ENCODE data around the gene EFR3B.
"Not testable (repeated sequence)": the region's sequence is repeated elsewhere in the genome, so short reads cannot be mapped to it uniquely, and the experiment has no call there.

Gene EFR3B

DNA sequence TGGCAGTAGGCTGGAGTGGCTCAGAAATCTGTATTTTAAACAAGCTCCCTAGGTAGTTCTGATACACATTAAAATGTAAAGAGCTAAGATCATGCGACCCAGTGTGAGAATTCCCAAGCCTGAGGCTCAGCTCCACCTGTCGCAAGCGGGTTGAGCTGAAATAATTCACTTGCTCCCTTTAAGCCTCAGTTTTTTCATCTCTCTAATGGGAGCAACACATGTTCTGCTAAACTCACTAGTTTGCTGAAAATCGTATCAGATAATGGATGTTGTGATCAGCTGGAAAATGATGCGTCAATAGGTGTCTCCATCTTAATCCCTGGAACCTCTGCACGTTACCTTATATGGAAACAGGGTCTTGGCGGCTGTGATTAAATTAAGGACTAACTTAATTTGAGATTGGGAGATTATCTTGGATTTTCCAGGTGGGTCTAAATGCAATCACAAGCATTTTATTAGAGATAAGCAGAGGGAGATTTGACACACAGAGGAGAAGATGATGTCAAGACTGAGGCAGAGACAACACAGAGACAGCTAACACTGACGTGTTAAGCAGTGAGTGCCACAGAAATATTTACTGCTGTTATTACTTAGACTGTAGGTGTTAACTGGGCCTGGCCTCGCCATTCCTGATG is 73.5 kb downstream of the EFR3B start:
- DNase-seq = no peak

DNA sequence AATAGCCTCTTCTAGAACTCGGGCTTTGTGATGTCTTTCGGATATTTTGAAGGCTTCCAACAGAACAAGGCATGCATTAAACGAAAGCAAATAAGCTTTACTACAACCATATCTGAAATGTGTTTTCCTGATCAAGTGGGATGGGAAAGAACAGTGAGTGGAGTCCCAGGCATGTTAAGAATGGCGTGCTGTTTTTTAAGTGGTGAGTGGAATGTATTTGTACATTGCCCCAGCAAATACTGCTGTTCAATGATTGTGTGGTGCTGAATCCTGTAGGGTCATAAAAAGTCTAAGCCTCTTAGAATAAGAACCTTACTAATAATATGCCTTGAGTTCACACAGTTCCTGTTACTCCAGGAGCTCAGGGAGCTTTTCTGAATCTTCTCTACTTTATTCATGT is 74.0 kb downstream of the EFR3B start:
- no peak for DNase-seq

DNA sequence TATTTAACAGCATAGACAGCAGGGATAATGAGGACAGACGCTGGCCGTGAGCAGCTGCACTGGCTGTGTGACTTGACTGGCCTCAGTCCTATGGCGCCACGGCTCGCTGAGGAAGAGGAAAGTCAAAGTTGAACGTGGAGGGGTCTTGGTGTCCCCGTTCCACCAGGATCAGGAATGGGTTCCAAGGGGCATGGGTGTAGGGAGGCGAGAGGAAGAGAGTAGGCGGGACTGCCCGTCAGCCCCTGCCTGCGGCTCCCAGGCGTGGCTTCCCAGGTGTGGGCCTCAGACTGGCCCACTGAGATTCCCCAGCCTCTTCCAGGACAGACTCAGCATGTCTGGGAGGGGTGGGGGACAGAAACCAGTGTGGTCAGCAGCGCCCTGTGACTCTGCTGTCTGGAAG is 75.1 kb downstream of the EFR3B start:
- DNase-seq = no peak

DNA sequence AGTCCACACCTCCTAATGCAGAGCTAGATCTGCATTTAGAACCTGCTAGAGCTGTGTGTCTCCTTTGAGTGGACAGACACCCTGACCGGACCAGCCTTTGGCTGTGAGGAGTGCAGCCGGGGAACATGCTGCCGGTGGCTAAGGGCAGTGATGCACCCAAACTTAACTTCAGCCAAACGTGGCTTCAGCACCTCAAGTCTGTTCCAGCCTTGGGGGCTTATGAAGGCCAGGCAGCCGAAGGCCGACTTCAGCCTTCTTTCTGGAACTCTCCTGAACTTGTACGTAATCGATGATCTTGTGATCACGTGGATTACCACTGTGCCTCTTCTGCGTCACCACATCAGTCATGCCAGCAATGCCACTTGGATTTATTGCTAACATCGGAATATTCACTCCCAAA is 77.4 kb downstream of the EFR3B start:
- DNase-seq = no peak

DNA sequence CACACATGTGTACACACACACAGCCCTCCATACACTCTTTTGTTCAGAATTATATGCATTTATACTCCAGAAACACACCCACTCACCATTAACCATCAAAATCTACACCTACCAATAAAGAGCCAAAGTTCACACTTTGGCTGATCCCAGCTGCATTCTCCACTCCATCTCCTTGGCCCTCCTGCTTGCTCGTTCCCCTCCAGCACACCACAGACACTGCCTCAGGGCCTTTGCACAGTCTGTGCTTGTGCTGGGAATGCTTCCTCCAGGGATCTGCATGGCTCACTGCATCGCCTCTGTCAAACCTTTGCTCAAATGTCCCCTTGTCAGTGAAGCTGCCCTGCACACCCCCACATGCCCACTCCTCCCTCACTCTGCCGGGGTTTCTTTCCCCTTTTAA is 80.5 kb downstream of the EFR3B start:
- no peak for DNase-seq

DNA sequence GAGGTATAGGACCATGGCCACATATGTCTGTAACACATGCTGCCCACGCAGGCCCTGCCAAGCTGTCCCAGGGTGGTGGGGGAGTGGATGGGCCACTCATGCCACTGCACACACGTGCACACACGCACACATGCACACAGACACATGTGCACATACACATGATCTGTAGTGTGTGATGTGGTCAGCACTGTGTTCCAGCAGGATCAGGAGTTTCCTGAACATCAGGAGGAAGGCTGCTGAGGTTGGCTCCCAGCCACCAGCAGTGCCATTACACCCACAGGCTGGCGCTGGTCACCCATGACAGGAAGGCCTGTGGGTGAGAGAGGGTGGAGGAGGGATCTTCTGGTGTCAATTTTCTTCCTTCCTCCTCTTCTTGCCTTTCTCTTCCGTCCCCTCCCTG is 81.8 kb downstream of the EFR3B start:
- DNase-seq = no peak

DNA sequence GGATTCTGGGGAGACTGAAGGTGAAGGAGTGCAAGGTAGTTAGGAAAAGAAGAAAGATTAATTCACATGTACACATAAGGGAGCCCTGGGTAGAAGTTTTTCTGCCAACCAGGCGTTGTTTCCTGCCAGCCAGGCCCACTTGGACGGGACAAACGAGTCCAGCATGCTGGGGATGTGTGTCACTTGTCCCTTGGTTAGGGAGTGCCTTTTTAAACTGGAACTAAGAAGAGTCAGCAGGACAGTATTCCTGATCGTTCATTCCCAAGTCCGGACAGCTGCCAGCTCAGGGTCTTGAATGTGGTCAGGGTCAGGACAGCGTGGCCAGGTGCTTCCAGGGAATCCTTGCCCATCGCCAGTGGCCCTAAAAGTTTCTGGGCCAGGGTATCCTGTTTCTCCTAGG is 83.3 kb downstream of the EFR3B start:
- no peak for DNase-seq

DNA sequence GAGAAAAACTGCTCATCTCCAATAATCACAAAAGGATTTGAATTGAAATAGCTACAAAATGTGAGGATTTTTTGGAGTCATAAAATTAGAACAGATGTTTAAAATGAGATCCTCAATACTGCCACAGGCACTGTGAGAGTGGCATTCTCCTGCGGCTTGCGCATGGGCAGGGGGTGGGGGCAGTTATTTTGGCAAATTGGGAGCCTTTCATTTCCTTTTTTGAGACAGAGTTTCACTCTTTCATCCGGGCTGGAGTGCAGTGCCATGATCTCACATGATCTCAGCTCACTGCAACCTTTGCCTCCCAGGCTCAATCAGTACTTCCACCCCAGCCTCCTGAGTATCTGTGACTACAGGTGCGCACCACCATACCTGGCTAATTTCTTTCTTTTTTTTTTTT is 84.1 kb downstream of the EFR3B start:
- no peak for DNase-seq

DNA sequence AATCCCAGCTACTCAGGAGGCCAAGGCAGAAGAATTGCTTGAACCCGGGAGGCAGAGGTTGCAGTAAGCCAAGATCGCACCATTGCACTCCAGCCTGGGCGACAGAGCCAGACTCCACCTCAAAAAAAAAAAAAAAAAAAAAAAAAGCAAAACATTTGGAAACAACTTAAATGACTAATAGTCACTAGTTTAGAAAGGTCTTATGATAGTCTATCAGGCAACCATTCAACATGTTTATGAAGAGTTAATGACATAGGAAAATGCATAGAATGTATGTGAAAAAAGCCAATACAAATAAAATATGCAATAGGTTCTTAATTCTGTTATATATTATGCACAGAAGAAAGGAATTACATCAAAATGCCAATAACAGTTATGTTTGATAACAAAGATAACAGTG is 85.2 kb downstream of the EFR3B start:
- DNase-seq = not testable (repeated sequence)

DNA sequence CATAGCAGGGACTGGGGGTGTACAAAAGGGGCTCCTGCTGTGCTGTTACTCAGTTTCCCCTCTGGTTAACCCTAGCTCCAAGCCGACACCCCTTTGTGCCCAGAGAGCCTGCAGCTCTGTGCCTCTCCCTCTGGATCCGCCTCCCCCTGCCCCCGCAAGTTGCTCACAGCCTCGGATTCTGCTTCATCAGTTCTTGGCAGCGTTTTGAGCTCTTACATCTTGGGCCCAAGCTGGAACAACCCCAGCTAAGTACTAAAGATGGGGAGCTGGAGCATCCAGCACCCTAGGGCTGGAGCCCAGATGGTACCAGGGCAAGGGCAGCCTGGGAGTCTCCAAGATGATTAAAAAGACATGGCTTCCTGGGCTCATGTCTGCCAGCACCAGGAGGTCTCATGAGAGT is 85.8 kb downstream of the EFR3B start:
- no peak for DNase-seq

DNA sequence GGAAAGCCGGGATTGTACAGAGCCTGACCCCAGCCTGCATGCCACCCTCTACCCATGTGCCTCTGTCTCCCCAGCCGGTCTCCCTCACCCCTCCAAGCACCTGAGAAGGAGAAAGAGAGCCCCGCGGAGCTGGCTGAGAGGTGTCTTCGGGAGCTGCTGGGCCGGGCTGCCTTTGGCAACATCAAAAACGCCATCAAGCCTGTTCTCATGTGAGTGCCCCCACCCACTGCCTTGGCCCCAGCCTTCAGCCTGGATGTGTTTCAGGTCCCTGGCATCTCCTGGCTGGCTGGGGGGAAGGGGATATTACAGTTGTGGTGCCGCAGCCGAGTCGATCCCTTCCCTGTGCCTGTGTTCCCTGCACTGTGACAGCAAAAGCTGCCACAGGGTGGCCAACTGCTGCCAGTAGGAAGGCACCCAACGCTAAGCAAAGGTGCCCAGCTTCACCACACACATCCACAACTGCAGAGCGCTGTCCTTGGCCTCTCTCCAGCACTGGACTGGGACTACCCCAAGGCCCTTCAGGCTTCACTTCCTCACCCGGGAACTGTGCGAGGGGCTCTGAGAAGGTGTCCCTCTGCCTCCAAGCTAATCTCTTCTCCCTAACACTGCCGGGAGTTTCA is 88.1 kb downstream of the EFR3B start:
- DNase-seq = no peak

DNA sequence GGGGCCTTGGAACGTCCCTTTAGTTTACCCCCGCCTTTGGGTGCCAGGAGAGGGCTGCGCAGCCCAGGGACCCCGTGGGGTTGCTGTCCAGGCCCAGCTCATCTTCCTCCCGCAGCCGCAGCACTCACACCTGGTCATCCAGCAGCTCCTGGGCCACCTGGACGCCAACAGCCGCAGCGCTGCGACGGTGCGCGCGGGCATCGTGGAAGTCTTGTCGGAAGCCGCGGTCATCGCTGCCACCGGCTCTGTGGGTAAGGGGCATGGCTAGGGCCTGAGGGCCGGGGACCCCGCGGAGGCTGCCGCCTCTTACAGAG is 89.3 kb downstream of the EFR3B start:
- DNase-seq = no peak

DNA sequence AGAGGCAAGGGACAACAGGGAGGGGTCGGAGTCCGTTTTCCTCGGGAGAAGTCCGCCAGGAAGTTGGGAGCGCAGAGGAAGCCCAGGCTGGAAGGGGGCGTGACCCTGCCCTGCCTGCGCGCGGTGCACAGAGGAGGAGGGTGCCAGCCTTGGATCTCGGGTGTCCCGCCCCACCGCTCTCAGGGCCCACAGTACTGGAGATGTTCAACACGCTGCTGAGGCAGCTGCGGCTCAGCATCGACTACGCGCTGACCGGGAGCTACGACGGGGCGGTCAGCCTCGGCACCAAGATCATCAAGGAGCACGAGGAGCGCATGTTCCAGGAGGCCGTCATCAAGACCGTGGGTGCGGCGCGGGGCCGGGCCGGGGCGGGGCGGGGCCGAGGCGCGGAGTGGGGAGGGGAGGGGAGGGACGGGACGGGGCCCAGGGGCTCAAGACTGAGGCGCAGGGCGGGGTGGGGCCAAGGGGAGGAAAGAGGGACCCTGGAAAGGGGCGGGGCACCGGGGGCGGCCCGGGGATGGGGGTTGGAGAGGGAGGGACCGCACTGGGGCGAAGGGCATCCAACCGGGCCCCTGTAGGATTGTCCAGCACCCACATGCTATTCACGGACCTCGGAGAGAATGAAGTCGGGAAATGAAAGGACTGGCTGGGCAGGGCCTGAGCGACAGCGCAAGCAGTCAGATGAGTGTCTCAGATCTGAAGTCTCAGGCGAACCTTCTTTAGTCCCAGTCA is 89.9 kb downstream of the EFR3B start:
- DNase-seq = no peak

DNA sequence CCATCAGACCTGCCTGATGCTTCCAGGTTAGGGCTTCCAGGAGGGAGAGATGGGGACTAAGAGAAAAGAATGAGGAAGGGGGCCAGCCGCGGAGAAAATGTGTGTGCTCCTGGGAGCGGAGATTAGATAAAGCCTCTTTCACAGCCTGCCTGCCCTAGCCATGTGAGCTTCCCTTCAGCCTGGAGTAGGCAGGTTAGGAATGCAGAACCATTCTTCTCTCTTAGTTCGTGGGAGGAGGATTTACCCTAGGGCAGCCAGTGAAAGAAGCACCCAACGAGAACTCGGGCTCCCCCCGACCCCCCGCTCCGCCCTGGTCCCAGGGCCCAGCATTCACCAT is 90.4 kb downstream of the EFR3B start:
- no peak for DNase-seq

DNA sequence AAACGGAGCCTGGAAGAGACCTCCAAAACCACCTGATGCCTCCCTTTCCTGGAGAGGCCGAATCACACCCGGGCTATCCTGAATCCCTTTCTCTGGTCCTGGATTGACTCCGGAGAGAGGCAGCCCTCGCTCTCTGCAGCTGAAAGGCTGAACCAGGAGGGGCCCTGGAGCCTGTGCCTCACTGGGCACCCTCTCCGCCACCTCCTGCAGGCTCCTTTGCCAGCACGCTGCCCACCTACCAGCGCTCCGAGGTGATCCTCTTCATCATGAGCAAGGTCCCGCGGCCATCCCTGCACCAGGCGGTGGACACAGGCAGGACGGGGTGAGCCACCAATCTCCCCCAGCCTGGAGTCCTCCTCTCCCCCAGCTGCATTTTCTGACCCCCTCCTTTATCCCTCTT is 90.8 kb downstream of the EFR3B start:
- no peak for DNase-seq

DNA sequence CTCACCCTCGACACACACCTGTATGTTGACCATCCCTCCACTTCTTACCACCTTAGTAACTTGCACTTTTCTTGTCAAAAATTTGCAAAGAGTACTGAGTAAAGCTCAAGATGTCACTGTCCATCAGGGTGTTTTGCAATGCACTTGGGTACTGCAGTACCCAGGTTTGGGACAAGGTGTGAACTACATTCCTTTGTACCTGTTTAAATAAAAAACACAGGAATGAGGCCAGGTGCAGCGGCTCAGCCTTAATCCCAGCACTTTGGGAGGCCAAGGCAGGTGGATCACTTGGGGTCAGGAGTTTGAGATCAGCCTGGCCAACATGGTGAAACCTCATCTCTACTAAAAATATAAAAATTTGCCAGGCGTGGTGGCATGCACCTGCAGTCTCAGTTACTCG is 98.7 kb downstream of the EFR3B start:
- not testable (repeated sequence) for DNase-seq

DNA sequence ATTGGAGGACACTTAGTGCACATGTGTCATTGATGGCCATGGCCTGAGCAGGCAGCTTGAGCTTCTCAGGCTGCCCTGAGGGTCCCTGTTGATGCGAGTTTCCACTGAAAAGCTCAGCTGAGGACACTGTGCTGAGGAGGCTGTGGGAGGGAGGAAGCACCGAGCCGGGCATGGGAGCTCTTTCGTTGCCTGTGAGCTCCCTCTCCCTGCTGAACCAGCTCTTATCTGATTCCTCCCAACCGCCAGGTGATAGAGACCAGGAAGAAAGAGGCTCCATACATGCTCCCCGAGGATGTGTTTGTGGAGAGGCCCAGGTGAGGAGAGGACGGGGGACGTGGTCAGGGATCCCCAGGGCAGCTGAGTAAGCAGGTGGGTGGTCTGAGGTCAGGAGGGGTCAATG is 99.2 kb downstream of the EFR3B start:
- no peak for DNase-seq

DNA sequence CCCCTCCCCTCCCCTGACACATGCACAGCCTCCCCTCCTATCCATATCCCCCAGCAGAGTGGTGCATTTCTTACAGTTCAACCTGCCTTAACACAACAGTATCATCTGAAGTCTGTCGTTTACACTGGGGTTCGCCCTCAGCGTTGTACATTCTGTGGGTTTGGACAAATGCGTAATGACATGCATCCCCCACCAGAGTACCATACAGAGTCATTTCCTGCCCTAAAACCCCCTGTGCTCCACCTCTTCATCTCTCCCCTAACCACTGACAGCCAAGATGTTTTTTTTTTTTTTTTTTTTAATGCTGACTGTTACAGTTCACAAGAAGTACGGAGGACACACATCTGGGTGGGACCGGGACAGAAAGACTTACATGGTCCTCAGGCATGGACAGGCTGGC is 103.9 kb downstream of the EFR3B start:
- no peak for DNase-seq

DNA sequence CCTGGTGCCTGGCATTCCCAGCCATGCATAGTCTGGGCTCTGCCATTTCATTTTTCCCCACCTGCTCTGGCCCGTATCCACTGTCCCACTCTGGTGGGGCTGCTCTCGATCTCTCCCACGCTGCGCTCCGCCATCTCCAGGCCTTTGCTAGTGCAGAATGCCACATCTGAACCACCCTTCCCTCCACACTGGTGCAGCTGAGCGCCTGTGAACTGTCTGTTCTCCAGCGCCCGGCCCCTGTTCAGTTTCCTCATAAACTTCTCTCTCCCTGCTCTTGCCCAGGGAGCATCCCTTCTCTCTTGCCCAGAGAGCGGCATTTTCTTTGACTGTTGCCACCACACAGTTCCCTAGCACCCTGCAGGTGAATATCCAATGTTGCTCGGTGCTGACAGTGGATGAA is 105.0 kb downstream of the EFR3B start:
- no peak for DNase-seq

DNA sequence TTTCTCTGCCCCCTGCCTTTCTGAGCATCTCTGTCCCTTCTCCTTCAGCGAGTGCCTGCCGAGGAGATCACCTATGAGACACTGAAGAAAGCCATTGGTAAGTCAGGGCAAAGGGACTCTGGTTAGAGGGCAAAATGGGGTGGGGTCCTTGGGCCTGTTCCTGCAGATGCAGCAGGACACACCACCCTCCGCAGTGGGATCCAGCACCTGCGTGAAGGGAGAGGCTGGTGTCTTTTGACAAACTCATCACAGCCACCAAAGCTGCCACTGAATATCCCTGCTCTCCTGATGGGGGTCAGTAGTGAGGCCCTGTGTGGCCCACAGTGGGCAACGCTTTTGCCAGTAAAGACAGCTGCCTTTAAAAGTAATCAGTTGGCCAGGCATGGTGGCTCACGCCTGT is 107.8 kb downstream of the EFR3B start:
- no peak for DNase-seq

DNA sequence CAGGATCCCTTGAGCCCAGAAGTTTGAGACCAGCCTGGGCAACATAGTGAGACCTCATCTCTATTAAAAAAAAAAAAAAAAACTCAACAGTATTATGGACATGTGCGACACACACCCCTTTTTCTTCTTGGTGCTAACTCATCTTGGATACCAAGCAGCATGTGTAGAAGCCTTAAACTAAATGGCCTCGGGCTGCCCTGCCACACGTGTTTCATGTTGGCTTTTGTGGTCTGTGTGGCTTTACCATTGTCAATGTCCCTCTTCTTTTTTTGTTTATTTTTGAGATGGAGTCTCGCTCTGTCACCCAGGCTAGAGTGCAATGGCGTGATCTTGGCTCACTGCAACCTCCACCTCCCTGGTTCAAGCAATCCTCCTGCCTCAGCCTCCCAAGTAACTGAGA is 109.1 kb downstream of the EFR3B start:
- not testable (repeated sequence) for DNase-seq

DNA sequence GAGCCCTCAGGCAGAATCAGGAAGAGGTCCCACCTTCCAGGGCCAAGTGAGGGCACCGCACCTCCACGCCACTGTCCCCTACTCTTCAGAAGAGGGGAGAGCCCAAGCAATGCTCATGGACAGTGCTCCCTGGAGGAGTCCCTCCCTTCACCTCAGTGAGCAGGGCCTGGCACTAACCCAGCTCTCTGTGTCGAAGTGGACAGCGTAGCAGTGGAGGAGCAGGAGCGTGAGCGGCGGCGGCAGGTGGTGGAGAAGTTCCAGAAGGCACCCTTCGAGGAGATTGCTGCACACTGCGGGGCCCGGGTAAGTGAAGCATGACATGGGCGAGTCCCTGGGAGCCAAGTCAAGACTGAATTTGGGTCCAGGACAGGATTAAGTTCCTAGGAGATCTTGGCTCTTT is 109.8 kb downstream of the EFR3B start:
- no peak for DNase-seq

DNA sequence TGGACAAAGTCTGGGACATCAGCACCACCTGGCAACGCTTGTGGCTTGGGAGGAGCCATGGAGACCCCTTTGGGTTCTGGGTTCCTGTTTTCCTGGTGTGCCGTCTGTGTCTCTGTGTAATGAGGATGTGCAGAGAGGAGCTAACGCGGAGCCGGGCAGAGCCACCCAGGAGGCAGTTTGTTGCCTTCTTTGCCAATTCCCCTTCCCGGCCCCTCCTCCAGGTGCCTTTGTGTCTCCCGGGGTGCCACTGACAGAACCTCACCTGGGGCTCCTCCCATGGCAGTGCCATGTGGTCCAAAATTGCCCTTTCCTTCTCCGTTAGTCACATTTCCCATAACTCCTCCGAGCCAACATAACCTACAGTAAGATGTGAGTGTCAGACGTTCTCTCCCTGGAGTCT is 113.5 kb downstream of the EFR3B start:
- DNase-seq = no peak

DNA sequence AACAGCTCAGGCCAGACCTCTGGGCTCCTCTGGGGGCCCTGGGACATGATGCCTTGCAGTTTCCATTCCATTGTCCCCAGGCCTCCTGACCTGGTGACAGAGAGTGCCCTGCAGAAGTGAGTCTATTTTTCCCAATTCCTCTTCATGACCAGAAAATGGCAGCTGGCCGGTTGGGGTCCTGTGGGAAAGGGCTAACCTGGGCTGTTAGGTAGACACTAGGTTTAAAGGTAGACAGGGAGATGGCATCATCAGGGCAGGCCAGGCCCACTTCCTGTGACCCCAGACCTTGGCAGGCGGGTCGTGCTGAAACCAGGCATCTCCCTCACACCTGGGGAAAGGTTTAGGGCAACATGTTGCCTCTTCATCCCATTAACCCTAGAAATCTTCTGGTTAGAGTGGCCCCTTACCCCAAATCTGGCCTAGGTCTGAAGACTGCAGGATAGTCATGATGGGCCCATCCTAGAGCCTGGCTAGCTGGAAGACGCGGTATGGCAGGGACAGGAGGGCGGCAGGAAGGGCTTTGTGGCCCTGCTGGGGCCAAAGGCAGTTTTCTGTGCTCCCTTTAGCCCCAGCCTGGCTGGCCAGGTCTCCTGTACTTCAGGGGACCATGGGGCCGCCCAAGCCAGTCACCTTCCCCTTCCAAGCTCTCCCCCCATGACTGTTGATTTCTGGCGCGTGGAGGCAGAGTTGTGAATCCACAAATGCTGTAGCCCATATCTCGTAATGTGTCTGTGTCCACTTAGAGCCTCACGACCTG is 116.4 kb downstream of the EFR3B start:
- no peak for DNase-seq
